ENCODE data around the gene CD58.

Gene CD58

DNA sequence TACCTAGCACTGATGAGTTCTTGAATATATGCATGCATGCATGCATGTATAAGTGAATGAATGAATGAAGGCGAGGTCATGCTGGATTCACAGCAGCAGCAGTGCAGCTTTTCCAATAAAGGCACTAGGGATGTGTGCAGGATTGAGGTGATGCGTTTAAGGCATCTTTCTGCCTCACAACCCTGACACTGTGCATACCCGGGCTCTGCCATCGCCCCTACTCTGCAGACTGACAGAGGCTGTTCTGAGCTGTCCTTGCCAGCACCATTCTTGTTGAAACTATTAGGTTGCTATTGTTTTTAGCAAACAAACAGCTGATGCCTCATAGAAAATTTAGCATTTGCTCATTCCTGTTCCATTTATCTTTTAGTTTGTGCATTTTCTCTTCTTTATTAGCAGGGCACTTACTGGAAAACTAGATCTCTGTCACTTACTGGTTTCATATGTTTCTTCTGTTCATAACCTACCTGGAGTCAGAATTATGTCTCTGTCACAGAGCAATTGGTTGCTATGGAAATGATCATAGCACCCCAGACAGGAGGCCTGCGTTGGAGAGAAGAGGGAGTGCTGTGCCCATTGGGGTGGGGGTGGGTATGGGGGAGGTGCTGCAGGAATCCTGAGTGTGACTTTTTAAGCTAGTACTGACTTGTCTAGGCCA is 79.0 kb downstream of the CD58 start:
- no peak for DNase-seq

DNA sequence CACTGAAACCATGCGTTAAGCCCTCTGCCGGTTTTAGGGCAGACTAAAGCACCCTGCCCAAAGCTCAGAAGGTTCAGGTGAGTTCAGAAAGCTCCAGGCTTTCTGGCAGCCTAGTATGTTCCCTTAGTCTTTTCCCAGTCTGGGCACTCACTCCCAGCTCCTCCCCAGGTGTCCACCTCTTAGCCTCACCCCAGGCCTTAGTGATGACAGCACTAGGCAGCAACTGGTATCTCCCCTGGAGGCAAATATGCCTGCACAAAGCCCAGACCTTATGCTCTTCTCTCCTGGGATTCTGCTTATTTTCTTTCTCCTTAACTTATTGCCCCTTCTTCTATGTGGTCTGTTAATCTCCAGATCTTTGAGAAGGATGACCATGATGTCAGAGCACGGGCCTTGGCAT is 80.2 kb downstream of the CD58 start:
- no peak for DNase-seq

- peak in 1 of 5 donors; percentile 44 for DNase-seq
Measured at GRCh38 chr1:116489231-116489697, 81.6 kb downstream of the CD58 start.

- DNase-seq, result no peak
Measured at GRCh38 chr1:116488071-116488470, 82.8 kb downstream of the CD58 start.

- DNase-seq, result no peak
Measured at GRCh38 chr1:116487583-116487982, 83.2 kb downstream of the CD58 start.

DNA sequence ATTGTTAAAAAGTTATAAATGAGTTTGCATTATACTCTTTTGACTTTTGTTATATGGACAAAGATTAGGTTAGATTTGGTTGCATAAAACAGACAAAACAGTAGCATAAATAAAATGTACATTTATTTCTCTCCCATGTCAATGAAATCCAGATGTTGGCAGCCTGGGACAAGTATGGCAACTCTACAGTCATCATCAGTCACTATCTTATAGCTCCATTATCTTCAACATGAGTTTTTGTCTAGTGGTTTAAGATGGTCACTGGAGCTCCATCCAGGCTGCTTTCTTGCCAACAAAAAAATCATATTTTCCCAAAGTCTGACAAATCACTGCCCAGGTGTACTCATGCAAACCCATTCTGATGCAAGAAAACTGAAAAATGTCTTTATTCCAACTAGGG is 83.8 kb downstream of the CD58 start:
- no peak for DNase-seq

DNA sequence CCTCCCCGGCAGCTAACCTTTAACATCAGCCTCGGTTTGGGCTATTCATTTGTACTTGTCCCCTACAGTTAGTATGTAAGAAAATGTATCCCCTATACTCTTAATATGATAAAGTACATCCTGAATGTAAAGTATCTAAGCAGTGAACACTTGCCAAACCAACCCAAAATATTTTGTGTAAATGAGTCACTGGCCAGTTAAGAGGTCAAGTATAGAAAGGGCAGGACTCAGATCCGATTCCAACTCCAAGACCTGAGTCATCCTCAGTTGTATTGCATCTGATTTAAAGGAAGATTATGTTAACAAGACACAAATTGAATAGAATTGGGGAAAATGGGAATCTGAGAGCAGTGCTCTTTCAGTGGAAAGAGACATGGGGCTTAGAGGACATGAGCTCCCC is 84.4 kb downstream of the CD58 start:
- no peak for DNase-seq

- no peak for DNase-seq
Measured at GRCh38 chr1:116485976-116486375, 84.8 kb downstream of the CD58 start.

DNA sequence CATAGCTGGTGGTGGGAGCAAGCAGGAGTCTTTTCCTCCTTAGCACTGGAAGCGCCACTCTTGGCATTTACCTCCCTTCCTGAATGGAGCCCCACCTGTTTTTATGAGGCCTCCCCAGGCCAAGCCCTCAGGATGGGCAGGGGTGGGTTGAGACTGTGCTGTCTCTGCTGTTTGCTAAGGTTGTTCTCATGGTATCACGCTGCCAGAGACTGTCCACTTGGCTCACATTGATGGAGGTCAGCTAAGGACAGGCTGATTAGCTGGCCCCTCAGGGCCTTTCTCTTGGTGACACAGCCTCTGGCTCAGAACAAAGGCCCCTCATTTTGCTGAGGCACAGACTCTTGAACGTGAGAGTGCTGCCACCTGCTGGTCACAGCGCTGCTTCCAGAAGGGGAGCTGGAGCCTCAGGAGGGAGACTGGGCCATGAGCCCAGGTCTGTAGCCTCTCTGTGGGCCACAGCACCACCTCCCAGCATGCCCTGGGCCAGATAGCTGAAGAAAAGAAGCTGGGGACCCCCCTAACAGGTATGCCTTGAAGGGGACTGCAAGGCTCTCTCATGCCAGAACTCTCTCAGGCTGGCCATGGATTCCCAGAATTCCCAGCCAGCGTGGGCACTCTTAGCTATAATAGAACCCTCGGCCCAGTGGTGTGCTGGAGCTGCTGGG is 85.6 kb downstream of the CD58 start:
- peak; percentile 58 to 85 (median 76) for DNase-seq

DNA sequence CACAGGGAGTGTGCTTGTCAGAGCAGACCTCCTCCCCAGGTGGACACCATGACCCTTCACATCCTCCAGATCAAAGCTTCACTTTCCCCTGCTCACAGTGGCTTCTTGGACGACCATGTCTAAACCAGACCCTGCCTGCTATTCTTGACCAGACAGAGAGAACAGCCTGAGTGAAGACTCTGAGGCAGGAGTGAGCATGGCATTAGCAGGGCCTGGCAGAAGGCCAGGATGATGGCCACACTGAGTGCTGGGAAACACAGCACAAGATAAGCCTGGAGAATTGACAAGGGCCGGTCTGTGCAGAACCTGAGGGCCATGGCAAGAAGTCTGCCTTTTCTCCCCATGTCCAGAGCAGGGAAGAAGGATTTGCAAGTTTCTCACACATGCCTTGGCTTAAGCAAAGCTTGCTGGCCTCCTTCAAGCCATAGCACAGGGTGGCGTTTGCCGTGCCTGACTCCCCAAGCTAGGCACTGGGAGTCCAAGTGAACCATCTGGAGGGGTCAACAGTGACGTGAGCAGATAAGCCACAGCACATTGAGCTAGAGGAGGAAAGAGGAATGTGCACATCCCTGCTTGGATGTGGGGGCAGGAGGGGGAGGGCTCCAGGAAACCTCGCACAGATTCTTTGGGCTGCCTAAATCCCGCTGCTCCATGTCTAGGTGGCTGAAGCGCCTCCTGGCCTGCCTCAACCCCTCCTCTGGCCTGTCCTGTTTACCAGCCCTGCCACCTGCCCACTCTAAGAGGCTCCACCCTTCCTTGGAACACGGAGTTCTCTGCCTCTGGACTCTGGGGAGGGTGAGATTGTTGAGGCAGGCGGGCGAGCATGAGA is 87.1 kb downstream of the CD58 start:
- DNase-seq, result no peak

DNA sequence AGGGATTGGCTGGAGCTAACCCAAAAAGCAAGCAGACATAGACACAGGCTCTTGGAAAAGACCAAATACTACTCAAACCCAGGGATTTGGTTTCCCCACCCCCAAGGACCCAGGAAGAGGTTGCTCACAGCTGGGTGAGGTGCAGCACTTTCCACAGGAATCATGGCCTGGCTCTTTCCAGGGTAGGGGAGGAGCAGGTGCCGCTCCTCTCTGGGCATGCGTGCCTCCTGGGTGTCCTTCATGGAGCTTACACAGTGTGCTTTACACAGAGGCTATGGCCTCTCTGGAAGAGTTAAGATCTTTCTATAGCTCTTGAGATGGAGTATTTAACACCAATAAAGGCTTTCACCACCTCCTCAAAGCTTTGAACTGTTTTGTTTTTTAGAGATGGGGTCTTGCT is 88.3 kb downstream of the CD58 start:
- no peak for DNase-seq

- DNase-seq, result no peak
Measured at GRCh38 chr1:116481934-116482333, 88.9 kb downstream of the CD58 start.

GRCh38 chr1:116478621-116479020 is 92.2 kb downstream of the CD58 start:
- no peak for DNase-seq

DNA sequence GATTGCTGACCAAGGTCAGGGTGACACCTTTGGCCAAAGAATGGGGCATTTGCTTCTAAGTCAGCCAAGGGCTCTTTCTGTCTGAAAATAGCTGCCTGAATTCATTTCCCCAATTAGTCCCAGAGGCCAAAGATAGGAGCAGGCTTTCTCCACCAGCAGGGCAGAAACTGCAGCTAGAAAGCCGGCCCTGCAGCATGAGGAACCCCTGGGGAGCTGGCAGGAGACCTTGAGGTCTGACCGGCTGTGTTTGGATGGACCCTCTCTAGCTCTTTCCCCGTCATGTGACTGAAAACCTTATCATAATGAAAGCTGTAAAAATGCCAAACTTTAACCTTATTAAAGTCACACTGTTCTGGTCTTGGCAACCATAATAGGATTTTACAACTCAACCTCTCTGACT is 93.4 kb downstream of the CD58 start:
- no peak for DNase-seq

GRCh38 chr1:116476321-116476720 is 94.5 kb downstream of the CD58 start:
- no peak for DNase-seq

DNA sequence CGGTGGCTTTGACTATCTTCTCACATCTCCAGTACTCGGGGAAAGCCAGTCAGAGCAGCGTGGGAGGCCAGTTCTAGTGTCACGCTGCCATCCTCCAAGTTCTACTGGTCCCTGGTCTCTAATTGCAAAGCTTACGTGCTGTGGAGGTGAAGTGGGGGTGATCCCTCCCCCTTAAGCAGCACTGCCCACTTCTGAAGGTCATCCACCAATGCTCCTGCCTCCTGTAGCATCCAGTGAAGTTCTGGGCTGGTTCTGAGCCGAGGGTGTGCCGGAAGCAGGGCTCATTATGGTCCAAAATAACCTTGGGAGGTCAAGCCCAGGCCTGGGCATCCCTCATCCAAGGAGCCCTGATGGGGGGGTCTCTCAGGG is 95.0 kb downstream of the CD58 start:
- no peak for DNase-seq

GRCh38 chr1:116474921-116475849 is 95.6 kb downstream of the CD58 start:
- DNase-seq, result no peak

- DNase-seq, result no peak
Measured at GRCh38 chr1:116472431-116472961, 98.3 kb downstream of the CD58 start.

- no peak for DNase-seq
Measured at GRCh38 chr1:116471241-116471640, 99.6 kb downstream of the CD58 start.

- DNase-seq, result no peak
Measured at GRCh38 chr1:116470671-116471070, 100.2 kb downstream of the CD58 start.

GRCh38 chr1:116466810-116467557 is 103.8 kb downstream of the CD58 start:
- no peak for DNase-seq

Measured in T-helper 1 cell (primary cell).